HEK293 (cell line): ENCODE data around the gene KBTBD12.

Experiments used
- CTCF ChIA-PET: fragments of 350-600 bp; formaldehyde crosslinking; extraction: SDS; loops from one replicate; lab custom pipeline; 2021; ENCODE audit warnings: antibody characterized with exemption; lab: Yijun Ruan, JAX
- POLR2A ChIA-PET: fragments of 300-600 bp; formaldehyde crosslinking; extraction: SDS; loops from one replicate; lab custom pipeline; 2020; ENCODE audit warnings: antibody characterized with exemption, inconsistent platforms; lab: Yijun Ruan, JAX
- H3K27ac ChIP-seq: fragments of 200-500 bp; sonication (Bioruptor generic); 2 replicates; pipeline ENCODE4 v1.5.1; 2014; ENCODE audit warnings: low read depth, low read length, control low read depth, inconsistent platforms; ENCODE audit errors: extremely low read depth
- H3K36me3 ChIP-seq, 2 experiments: fragments of 200-500 bp in 1 of 2; sonication (Bioruptor generic) in 1 of 2; 1 replicate in 1 of 2; 2 replicates in 1 of 2; pipeline ENCODE4 v1.5.1; 2014 to 2017; ENCODE audit warnings: inconsistent platforms in 2 of 2, low read length in 2 of 2; ENCODE audit not compliant: control insufficient read depth in 2 of 2, insufficient read depth in 1 of 2
- H3K4me1 ChIP-seq: fragments of 200-500 bp; sonication (Bioruptor generic); 2 replicates; pipeline ENCODE4 v1.5.1; 2014; ENCODE audit warnings: mild to moderate bottlenecking, low read length, inconsistent platforms; ENCODE audit not compliant: control insufficient read depth, insufficient read depth
- H3K4me3 ChIP-seq: 2 replicates; pipeline ENCODE4 v1.5.1; 2011; ENCODE audit warnings: low read depth, mild to moderate bottlenecking, control low read depth, low read length, moderate library complexity
- H3K9me3 ChIP-seq: fragments of 200-500 bp; sonication (Bioruptor generic); 2 replicates; pipeline ENCODE4 v1.5.1; 2014; ENCODE audit warnings: low read depth, low read length, inconsistent platforms; ENCODE audit not compliant: control insufficient read depth, insufficient read depth
- HIC1 ChIP-seq: fragments of 450-650 bp; formaldehyde crosslinking; IDR thresholded peaks from 2 replicates; pipeline ENCODE4 v1.5.1; 2016; ENCODE audit warnings: missing biosample characterization, missing genetic modification characterization
- PBX3 ChIP-seq: sonication (generic); formaldehyde crosslinking; IDR thresholded peaks from 2 replicates; pipeline ENCODE4 v1.8.1; 2022; ENCODE audit warnings: mild to moderate bottlenecking, moderate library complexity, missing genetic modification reagents
- PRDM2 ChIP-seq: fragments of 450-650 bp; formaldehyde crosslinking; IDR thresholded peaks from 2 replicates; pipeline ENCODE4 v1.5.1; 2016; ENCODE audit warnings: missing biosample characterization, missing genetic modification characterization, borderline replicate concordance
- SCRT1 ChIP-seq: fragments of 450-650 bp; formaldehyde crosslinking; IDR thresholded peaks from 2 replicates; pipeline ENCODE4 v1.5.1; 2016; ENCODE audit warnings: missing biosample characterization, missing genetic modification characterization, borderline replicate concordance
- ZBTB6 ChIP-seq: fragments of 450-650 bp; formaldehyde crosslinking; IDR thresholded peaks from 2 replicates; pipeline ENCODE4 v1.5.1; 2017; ENCODE audit warnings: missing biosample characterization, missing genetic modification characterization
- ZFP69B ChIP-seq: fragments of 450-650 bp; formaldehyde crosslinking; IDR thresholded peaks from 2 replicates; pipeline ENCODE4 v1.5.1; 2016; ENCODE audit warnings: missing biosample characterization, missing genetic modification characterization
- ZNF155 ChIP-seq: fragments of 450-650 bp; formaldehyde crosslinking; IDR thresholded peaks from 2 replicates; pipeline ENCODE4 v1.5.1; 2016; ENCODE audit warnings: missing biosample characterization, missing genetic modification characterization
- ZNF157 ChIP-seq: fragments of 450-650 bp; formaldehyde crosslinking; IDR thresholded peaks from 2 replicates; pipeline ENCODE4 v1.5.1; 2016; ENCODE audit warnings: missing biosample characterization, missing genetic modification characterization
- ZNF18 ChIP-seq: fragments of 450-650 bp; formaldehyde crosslinking; IDR thresholded peaks from 2 replicates; pipeline ENCODE4 v1.5.1; 2016; ENCODE audit warnings: missing biosample characterization, missing genetic modification characterization
- ZNF2 ChIP-seq: fragments of 450-650 bp; formaldehyde crosslinking; IDR thresholded peaks from 2 replicates; pipeline ENCODE4 v1.5.1; 2016; ENCODE audit warnings: missing biosample characterization, missing genetic modification characterization
- ZNF202 ChIP-seq: fragments of 450-650 bp; formaldehyde crosslinking; IDR thresholded peaks from 2 replicates; pipeline ENCODE4 v1.5.1; 2016; ENCODE audit warnings: missing biosample characterization, missing genetic modification characterization, borderline replicate concordance
- ZNF366 ChIP-seq: fragments of 450-650 bp; formaldehyde crosslinking; conservative IDR thresholded peaks from 2 replicates; pipeline ENCODE4 v1.5.1; 2016; ENCODE audit warnings: missing biosample characterization, missing genetic modification characterization
- ZNF544 ChIP-seq: fragments of 450-650 bp; formaldehyde crosslinking; IDR thresholded peaks from 2 replicates; pipeline ENCODE4 v1.5.0; 2017; ENCODE audit warnings: missing biosample characterization, missing genetic modification characterization
- ZNF692 ChIP-seq: fragments of 450-650 bp; formaldehyde crosslinking; IDR thresholded peaks from 2 replicates; pipeline ENCODE4 v1.5.1; 2016; ENCODE audit warnings: missing biosample characterization, missing genetic modification characterization
- ZNF707 ChIP-seq: fragments of 450-650 bp; formaldehyde crosslinking; IDR thresholded peaks from 2 replicates; pipeline ENCODE4 v1.5.1; 2016; ENCODE audit warnings: missing biosample characterization, missing genetic modification characterization
- ZNF792 ChIP-seq: fragments of 450-650 bp; formaldehyde crosslinking; IDR thresholded peaks from 2 replicates; pipeline ENCODE4 v1.5.1; 2016; ENCODE audit warnings: missing biosample characterization, missing genetic modification characterization
- ZNF830 ChIP-seq: fragments of 450-650 bp; IDR thresholded peaks from 2 replicates; pipeline ENCODE4 v1.5.0; 2018; ENCODE audit warnings: missing biosample characterization, missing genetic modification characterization, low read depth, mild to moderate bottlenecking, moderate library complexity
- ZSCAN30 ChIP-seq: fragments of 450-650 bp; IDR thresholded peaks from 2 replicates; pipeline ENCODE4 v1.5.1; 2018; ENCODE audit warnings: missing biosample characterization, mild to moderate bottlenecking, missing genetic modification characterization, moderate library complexity

Gene KBTBD12

GRCh38 chr3:127908951-127909350 lies 6.1 kb upstream of the KBTBD12 start:
- Histone ChIP-seq H3K9me3 (no peaks in the 10 kb centered on the region), H3K4me1 (no peaks in the 10 kb centered on the region), H3K4me3 (no peak overlapping the region), H3K36me3 (no peaks in the 10 kb centered on the region), H3K27ac (no peak overlapping the region)
- POLR2A ChIA-PET: no interaction called here
- no peak for TF ChIP-seq ZNF155 (tag by site-specific recombination)
- TF ChIP-seq HIC1 (tag by site-specific recombination): no peak
- TF ChIP-seq ZNF707: no peak
- no peak for TF ChIP-seq PBX3 (CRISPR knock-in tag)
- no peak for TF ChIP-seq SCRT1 (tag by site-specific recombination)
- no peak for TF ChIP-seq ZNF544 (tag by site-specific recombination)
- no peak for TF ChIP-seq ZNF792 (tag by site-specific recombination)
- TF ChIP-seq ZNF692 (tag by site-specific recombination): no peak
- no peak for TF ChIP-seq ZNF2 (tag by site-specific recombination)
- CTCF ChIA-PET: interaction anchor here (1.2 kb wide), 1 partner anchor 74 kb away, joined by 3 read pairs; no protein-coding TSS in a partner anchor

- ChIA-PET CTCF (interaction anchor here (1.2 kb wide), 1 partner anchor 75 kb away, joined by 3 read pairs; no protein-coding TSS in a partner anchor), POLR2A (no interaction called here)
- H3K4me3 ChIP-seq: no peak overlapping the region
- no peaks in the 10 kb centered on the region for H3K4me1 ChIP-seq
- no peak overlapping the region for H3K27ac ChIP-seq
- H3K36me3 ChIP-seq: no peaks in the 10 kb centered on the region
- H3K9me3 ChIP-seq: no peaks in the 10 kb centered on the region
- TF ChIP-seq ZNF366 (tag by site-specific recombination): no peak
- TF ChIP-seq ZNF18 (tag by site-specific recombination): no peak
- TF ChIP-seq ZNF830: no peak
- no peak for TF ChIP-seq ZFP69B
- TF ChIP-seq ZBTB6 (tag by site-specific recombination): no peak
- no peak for TF ChIP-seq ZNF202
- no peak for TF ChIP-seq PRDM2
- TF ChIP-seq ZSCAN30 (tag by site-specific recombination): no peak
- no peak for TF ChIP-seq ZNF157
Observed at GRCh38 chr3:127909646-127910045, 5.4 kb upstream of the KBTBD12 start.
